H1 (cell line): ENCODE data around the gene MT1X. TPM values are rescaled to one million over a fixed set of nuclear protein-coding genes. Genes with fewer than 3 reads are reported as not detected.

ENCODE experiments used
- CTCF ChIA-PET: fragments of 300-600 bp; sonication (Branson Sonifier 250); formaldehyde crosslinking; loops from one replicate; lab custom pipeline; 2021; ENCODE audit not compliant: partially characterized antibody; lab: Charles Lee
- POLR2A ChIA-PET: fragments of 300-600 bp; sonication (Branson Sonifier 250); formaldehyde crosslinking; loops from one replicate; lab custom pipeline; 2021; ENCODE audit warnings: inconsistent platforms; ENCODE audit not compliant: partially characterized antibody; lab: Charles Lee
- DNase-seq, 2 experiments: peaks; one replicate each; pipeline versions ENCODE4 v3.0.0 to v3.0.0-alpha.2; 2010 to 2022; ENCODE audit warnings: low spot score in 2 of 2, low read depth in 1 of 2, mixed read lengths in 1 of 2
- FAIRE-seq: peaks from 2 replicates; lab custom pipeline; 2011; peaks lifted over from hg19 to GRCh38; lab: Jason Lieb, UNC
- H2AFZ ChIP-seq: 2 replicates; pipeline ENCODE4 v1.8.1; 2012; ENCODE audit warnings: low read length, inconsistent platforms
- H2AK5ac ChIP-seq: 2 replicates; pipeline ENCODE4 v1.6.1; 2013; ENCODE audit warnings: low read depth, low read length
- H2BK120ac ChIP-seq: replicated peaks from 2 replicates; pipeline ENCODE3; 2013; ENCODE audit warnings: low read depth, low read length, inconsistent platforms
- H2BK12ac ChIP-seq: 2 replicates; pipeline ENCODE4 v1.6.1; 2013; ENCODE audit warnings: low read depth, low read length
- H2BK15ac ChIP-seq: 2 replicates; pipeline ENCODE4 v1.6.1; 2013; ENCODE audit warnings: low read length
- H2BK20ac ChIP-seq: 2 replicates; pipeline ENCODE4 v1.6.1; 2013; ENCODE audit warnings: low read length
- H2BK5ac ChIP-seq: 2 replicates; pipeline ENCODE4 v1.6.1; 2013; ENCODE audit warnings: low read depth, low read length
- H3K14ac ChIP-seq: 2 replicates; pipeline ENCODE4 v1.6.1; 2013; ENCODE audit warnings: inconsistent platforms; ENCODE audit not compliant: insufficient read length
- H3K18ac ChIP-seq: 2 replicates; pipeline ENCODE4 v1.6.1; 2013; ENCODE audit warnings: low read length; ENCODE audit errors: extremely low read depth
- H3K23ac ChIP-seq: 2 replicates; pipeline ENCODE4 v1.6.1; 2013; ENCODE audit warnings: inconsistent platforms; ENCODE audit not compliant: insufficient read length
- H3K23me2 ChIP-seq: 2 replicates; pipeline ENCODE4 v1.6.1; 2013; ENCODE audit warnings: low read depth, low read length
- H3K27ac ChIP-seq: 2 replicates; pipeline ENCODE4 v1.6.1; 2011; ENCODE audit warnings: low read depth, low read length, inconsistent platforms
- H3K27me3 ChIP-seq, 4 experiments: replicated peaks in 1 of 4; 1 replicate in 1 of 4; 2 replicates in 3 of 4; pipeline versions ENCODE4 v1.6.1 to v1.8.1; 2011 to 2013; ENCODE audit warnings: low read length in 3 of 4, mild to moderate bottlenecking in 3 of 4, inconsistent platforms in 2 of 4, mixed read lengths in 2 of 4, moderate library complexity in 1 of 4; ENCODE audit not compliant: control insufficient read depth in 3 of 4, insufficient read depth in 3 of 4; ENCODE audit errors: extremely low read depth in 1 of 4
- H3K36me3 ChIP-seq, 4 experiments: 2 replicates each; pipeline versions ENCODE4 v1.6.1 to v1.8.1; 2011 to 2013; ENCODE audit warnings: mild to moderate bottlenecking in 4 of 4, low read length in 3 of 4, moderate library complexity in 2 of 4, control low read depth in 1 of 4, inconsistent platforms in 1 of 4; ENCODE audit not compliant: insufficient read depth in 4 of 4, control insufficient read depth in 2 of 4
- H3K4ac ChIP-seq: replicated peaks from 2 replicates; pipeline ENCODE3; 2013; ENCODE audit warnings: low read length, low read depth, mixed read lengths, inconsistent platforms; ENCODE audit not compliant: insufficient read length
- H3K4me1 ChIP-seq, 4 experiments: replicated peaks in 1 of 4; 1 replicate in 1 of 4; 2 replicates in 3 of 4; pipeline versions ENCODE4 v1.6.1 to v1.8.1; 2011 to 2013; ENCODE audit warnings: low read length in 3 of 4, inconsistent platforms in 2 of 4, mixed read lengths in 1 of 4; ENCODE audit not compliant: insufficient read depth in 4 of 4, control insufficient read depth in 3 of 4
- H3K4me2 ChIP-seq, 2 experiments: 2 replicates each; pipeline versions ENCODE4 v1.6.1 to v1.8.1; 2011 to 2013; ENCODE audit warnings: low read depth in 2 of 2, low read length in 2 of 2, control low read depth in 1 of 2, inconsistent platforms in 1 of 2, mild to moderate bottlenecking in 1 of 2; ENCODE audit not compliant: insufficient read depth in 1 of 2
- H3K4me3 ChIP-seq, 4 experiments: fragments of 200-600, 300-600 bp in 1 of 4; sonication (generic), shearing (Covaris generic), sonication (Bioruptor Twin) in 1 of 4; 2 replicates each; pipeline versions ENCODE4 v1.5.1 to v1.8.1; 2011 to 2016; ENCODE audit warnings: low read length in 4 of 4, low read depth in 3 of 4, control low read depth in 2 of 4, inconsistent platforms in 2 of 4, mild to moderate bottlenecking in 2 of 4, mixed read lengths in 1 of 4, moderate library complexity in 1 of 4; ENCODE audit not compliant: insufficient read depth in 2 of 4; ENCODE audit errors: extremely low read depth in 1 of 4
- H3K56ac ChIP-seq: replicated peaks from 2 replicates; pipeline ENCODE3; 2013; ENCODE audit warnings: low read depth, mild to moderate bottlenecking, mixed read lengths, low read length, inconsistent platforms; ENCODE audit not compliant: insufficient read length
- H3K79me1 ChIP-seq: 2 replicates; pipeline ENCODE4 v1.6.1; 2013; ENCODE audit warnings: low read depth, low read length, control low read depth
- H3K79me2 ChIP-seq, 2 experiments: 2 replicates each; pipeline versions ENCODE4 v1.6.1 to v1.8.1; 2012 to 2013; ENCODE audit warnings: low read length in 2 of 2, mild to moderate bottlenecking in 2 of 2, inconsistent platforms in 1 of 2; ENCODE audit not compliant: insufficient read depth in 2 of 2, control insufficient read depth in 1 of 2
- H3K9ac ChIP-seq, 4 experiments: replicated peaks in 1 of 4; 1 replicate in 1 of 4; 2 replicates in 3 of 4; pipeline versions ENCODE4 v1.6.1 to v1.8.1; 2011 to 2013; ENCODE audit warnings: low read depth in 3 of 4, low read length in 3 of 4, control low read depth in 2 of 4, mild to moderate bottlenecking in 2 of 4, moderate library complexity in 2 of 4, inconsistent platforms in 1 of 4; ENCODE audit errors: extremely low read depth in 1 of 4
- H3K9me3 ChIP-seq, 2 experiments: 2 replicates each; pipeline versions ENCODE4 v1.6.1 to v1.8.1; 2012 to 2013; ENCODE audit warnings: mild to moderate bottlenecking in 2 of 2, moderate library complexity in 2 of 2, control low read depth in 1 of 2, inconsistent platforms in 1 of 2, low read depth in 1 of 2, low read length in 1 of 2, mixed read lengths in 1 of 2; ENCODE audit not compliant: insufficient read depth in 2 of 2
- H4K20me1 ChIP-seq, 2 experiments: replicated peaks in 1 of 2; 2 replicates each; pipeline versions ENCODE3 to v1.8.1; 2011 to 2013; ENCODE audit warnings: inconsistent platforms in 2 of 2, low read length in 2 of 2, mild to moderate bottlenecking in 1 of 2; ENCODE audit not compliant: insufficient read depth in 2 of 2, control insufficient read depth in 1 of 2
- H4K5ac ChIP-seq: 2 replicates; pipeline ENCODE4 v1.6.1; 2013; ENCODE audit warnings: low read length, low read depth, mixed read lengths, inconsistent platforms; ENCODE audit not compliant: insufficient read length
- H4K8ac ChIP-seq: 2 replicates; pipeline ENCODE4 v1.8.0; 2013; ENCODE audit warnings: mild to moderate bottlenecking, moderate library complexity, low read length, inconsistent platforms; ENCODE audit not compliant: insufficient read depth; ENCODE audit errors: extremely low read depth
- H4K91ac ChIP-seq: replicated peaks from 2 replicates; pipeline ENCODE3; 2013; ENCODE audit warnings: low read length, mixed read lengths, inconsistent platforms; ENCODE audit not compliant: insufficient read length
- KDM1A ChIP-seq: fragments of 200-600, 300-600 bp; sonication (generic); IDR thresholded peaks from 2 replicates; pipeline ENCODE4 v1.7.1; 2016; ENCODE audit warnings: mild to moderate bottlenecking, low read length, borderline replicate concordance
- NANOG ChIP-seq: IDR thresholded peaks from 2 replicates; pipeline ENCODE4 v1.6.1; 2011; ENCODE audit warnings: low read length, low read depth, mild to moderate bottlenecking, inconsistent platforms; ENCODE audit not compliant: insufficient read depth, poor library complexity, severe bottlenecking
- PHF8 ChIP-seq: fragments of 200-600 bp; sonication (generic); conservative IDR thresholded peaks from 2 replicates; pipeline ENCODE4 v1.7.1; 2012; ENCODE audit warnings: low read depth, mild to moderate bottlenecking, inconsistent platforms, low read length, moderate library complexity
- RBBP5 ChIP-seq: IDR thresholded peaks from 2 replicates; pipeline ENCODE4 v1.7.1; 2012; ENCODE audit warnings: low read depth, mild to moderate bottlenecking, inconsistent platforms, low read length, moderate library complexity, borderline replicate concordance
- SUZ12 ChIP-seq: fragments of 200-600 bp; sonication (generic); IDR thresholded peaks from 2 replicates; pipeline ENCODE4 v1.6.1; 2012; ENCODE audit warnings: mild to moderate bottlenecking, inconsistent platforms, low read length, moderate library complexity, mixed read lengths
- TCF12 ChIP-seq: IDR thresholded peaks from 2 replicates; pipeline ENCODE4 v1.6.1; 2011; ENCODE audit warnings: low read depth, mild to moderate bottlenecking, low read length
- WGBS, 2 experiments: shearing (Covaris generic) in 1 of 2; methylation state at CpG; one replicate each; pipeline versions ENCODE4 v1.1.6 to v1.1.7; 2013 to 2015; ENCODE audit warnings: low lambda C conversion rate in 2 of 2, mixed read lengths in 2 of 2, inconsistent platforms in 1 of 2, low coverage in 1 of 2, missing lambda C conversion rate in 1 of 2; ENCODE audit not compliant: insufficient replicate concordance in 2 of 2, insufficient coverage in 1 of 2, insufficient read length in 1 of 2; ENCODE audit errors: extremely low coverage in 1 of 2, missing lambda C conversion rate in 1 of 2; 5-methylcytosine and 5-hydroxymethylcytosine counted together
- long read RNA-seq, 2 experiments: library from RNA in 1 of 2; library from capped mRNA in 1 of 2; stranded (forward); transcript quantifications; one replicate each; pipeline ENCODE4 v2.0.0, GENCODE V29; 2021; ENCODE audit warnings: inconsistent platforms in 1 of 2
- polyA minus RNA-seq, 3 experiments: library from RNA; depleted of rRNA, polyadenylated mRNA; stranded (reverse); fragments of >200 nt; gene quantifications; 1 replicate in 2 of 3; 2 replicates in 1 of 3; pipeline ENCODE4 v1.2.3, GENCODE V29; 2011
- polyA plus RNA-seq, 7 experiments: library from polyadenylated mRNA; depleted of rRNA in 3 of 7; stranded (reverse) in 5 of 7; unstranded in 2 of 7; fragments of >200 nt in 5 of 7; fragments of 200-250 nt in 2 of 7; gene quantifications; 1 replicate in 5 of 7; 2 replicates in 1 of 7; 4 replicates in 1 of 7; pipeline versions ENCODE4 v1.2.1 to v1.2.3, GENCODE V29; 2011 to 2013; ENCODE audit warnings: missing spikeins in 2 of 7, mixed read lengths in 2 of 7
- total RNA-seq: library from RNA; stranded (reverse); fragmentation: NEBNext Ultra II Directional; extraction: Animal tissue kit (Norgen Biotek cat#: 25700); gene quantifications from 2 replicates; pipeline ENCODE4 v1.2.1, GENCODE V29; 2021
- TF ChIP-seq, protein P1 (sequence below): IDR thresholded peaks from 2 replicates; pipeline ENCODE4 v1.6.1; 2012; ENCODE audit warnings: inconsistent platforms

The MT1X gene
- 52.4 and 64.5 TPM in 2 replicates for total RNA-seq
- polyA plus RNA-seq (2011; rRNA removed): 1,060 and 1,247 TPM in 2 replicates
- 367 TPM for polyA plus RNA-seq (2011; cell fraction: cytosol; rRNA removed)
- 218 TPM for polyA plus RNA-seq (2011; cell fraction: nucleus; rRNA removed)
- 186 to 295 TPM (median 252 TPM) in 4 replicates for polyA plus RNA-seq (2012, experiment 1 of 2)
- polyA plus RNA-seq (2012, experiment 2 of 2): 207 TPM
- 723 TPM for polyA plus RNA-seq (2013, experiment 1 of 2)
- 732 TPM for polyA plus RNA-seq (2013, experiment 2 of 2)
- polyA minus RNA-seq (2011; rRNA and poly(A)+ RNA removed): 129 and 205 TPM in 2 replicates
- polyA minus RNA-seq (2011; cell fraction: cytosol; rRNA and poly(A)+ RNA removed): 135 TPM
- 83.1 TPM for polyA minus RNA-seq (2011; cell fraction: nucleus; rRNA and poly(A)+ RNA removed)
- long read RNA-seq, experiment 1, transcript MT1X-201 (3 exons, 450 nt): major isoform, 87 of 94 reads
- long read RNA-seq, experiment 1, partial matches to known transcripts: 1 of 94 reads
- long read RNA-seq, experiment 1, other reads (novel, unspliced or antisense): 4 of 94 reads
- long read RNA-seq, experiment 2: 0 reads

DNA sequence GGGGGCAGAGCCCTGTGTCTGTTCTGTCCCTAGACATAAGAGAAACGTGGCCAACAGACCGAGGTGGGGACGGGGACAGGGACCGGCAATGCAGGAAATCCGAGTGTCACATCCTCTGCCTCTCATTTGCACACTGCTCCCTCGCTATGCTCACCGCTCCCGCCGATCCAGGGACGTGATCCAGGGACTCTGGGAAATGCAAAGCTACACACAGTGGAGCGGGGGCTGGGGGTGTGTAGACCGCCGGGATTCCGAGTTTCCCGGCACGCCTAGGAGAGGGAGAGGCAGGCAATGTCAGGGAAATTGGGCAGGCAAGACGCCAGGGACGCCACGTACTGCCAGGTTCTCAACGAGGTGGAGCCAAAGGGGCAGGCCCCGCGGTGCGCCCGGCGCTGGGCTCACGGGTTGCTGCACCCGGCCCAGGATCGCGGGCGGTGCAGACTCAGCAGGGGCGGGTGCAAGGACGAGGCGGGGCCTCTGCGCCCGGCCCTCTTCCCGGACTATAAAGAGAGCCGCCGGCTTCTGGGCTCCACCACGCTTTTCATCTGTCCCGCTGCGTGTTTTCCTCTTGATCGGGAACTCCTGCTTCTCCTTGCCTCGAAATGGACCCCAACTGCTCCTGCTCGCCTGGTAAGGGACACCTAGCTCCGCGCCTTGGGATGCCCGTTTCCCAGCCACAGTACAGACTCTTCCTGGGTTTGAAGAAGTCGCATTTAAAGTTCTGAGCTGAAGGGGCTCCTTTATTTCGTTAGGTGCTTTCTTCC, at the start of gene MT1X:
TSS of gene MT1X (plus strand) at position 532 of the 764 bp plus-strand sequence. CDS start at position 603, 71 bp downstream.
- H3K4me3 ChIP-seq: peak within 1 kb of the TSS; percentile 57 to 77 (median 69)
- CTCF ChIA-PET: interaction anchor here (0.8 to 4.5 kb wide), 6 partner anchors 10 to 52 kb away, joined by 3 to 37 read pairs (median 4); no protein-coding TSS in a partner anchor
- TF ChIP-seq NANOG: no peak
- peak; percentile 37; the same call in 1 of the 2 replicates for TF ChIP-seq SUZ12
- no peak for TF ChIP-seq KDM1A
- TF ChIP-seq, protein P1, sequence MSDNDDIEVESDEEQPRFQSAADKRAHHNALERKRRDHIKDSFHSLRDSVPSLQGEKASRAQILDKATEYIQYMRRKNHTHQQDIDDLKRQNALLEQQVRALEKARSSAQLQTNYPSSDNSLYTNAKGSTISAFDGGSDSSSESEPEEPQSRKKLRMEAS: peak; percentile 46; the same call in 1 of the 2 replicates
- TF ChIP-seq RBBP5: peak; percentile 41; the same call in 1 of the 2 replicates
- TF ChIP-seq TCF12: no peak
- 0 out of 2 replicates have a peak, but pooled peaks have one; percentile 14 for TF ChIP-seq PHF8

More for the DNA sequence above, at the start of gene MT1X:
- H3K27ac ChIP-seq: no peak within 1 kb of the TSS
- peaks cover 10% of the 10 kb centered on the region for H3K23me2 ChIP-seq
- peak within 1 kb of the TSS; percentile 99 for H2BK15ac ChIP-seq
- peak within 1 kb of the TSS; percentile 75; the same call in 1 of the 2 replicates for H2BK12ac ChIP-seq
- peak within 1 kb of the TSS; percentile 47 for H2BK120ac ChIP-seq
- FAIRE-seq (no peak), DNase-seq (peak in 1 of 2 experiments; percentile 76)
- peak within 1 kb of the TSS; percentile 47 for H4K5ac ChIP-seq
- no peaks in the 10 kb centered on the region; the same call in 1 of the 2 replicates for H3K79me1 ChIP-seq
- peak within 1 kb of the TSS; percentile 97 to 100 for H3K4me2 ChIP-seq
- H4K20me1 ChIP-seq: peaks cover 0 to 1% of the 10 kb centered on the region in 2 experiments
- no peak within 1 kb of the TSS for H4K8ac ChIP-seq
- peaks cover 0 to 41% (median 24%) of the 10 kb centered on the region in 4 experiments; a peak in 5 of 7 replicates for H3K27me3 ChIP-seq
- H3K9ac ChIP-seq: peak within 1 kb of the TSS in 2 of 4 experiments; percentile 24 to 79; a peak in 4 of 7 replicates
- peak within 1 kb of the TSS; percentile 67; the same call in 1 of the 2 replicates for H2BK5ac ChIP-seq
- H3K56ac ChIP-seq: no peak within 1 kb of the TSS
- H3K18ac ChIP-seq: peak within 1 kb of the TSS; percentile 84
- no peak within 1 kb of the TSS for H3K14ac ChIP-seq
- H3K4ac ChIP-seq: peak within 1 kb of the TSS; percentile 53
- peaks cover 0 to 3% (median 0%) of the 10 kb centered on the region in 4 experiments; a peak in 1 of 8 replicates for H3K36me3 ChIP-seq
- H3K79me2 ChIP-seq: no peaks in the 10 kb centered on the region
- H4K91ac ChIP-seq: peak within 1 kb of the TSS; percentile 79
- H2BK20ac ChIP-seq: peak within 1 kb of the TSS; percentile 24; the same call in 1 of the 2 replicates
- no peaks in the 10 kb centered on the region for H3K9me3 ChIP-seq
- POLR2A ChIA-PET: interaction anchor here (0.9 to 12.9 kb wide), 11 partner anchors 10 to 74 kb away, joined by 3 to 205 read pairs (median 6); partner anchors contain the start of genes MT1E, MT1G, MT1H and MT2A
- H2AK5ac ChIP-seq: peak within 1 kb of the TSS; percentile 18; the same call in 1 of the 2 replicates
- no peak within 1 kb of the TSS for H3K23ac ChIP-seq
- H2AFZ ChIP-seq: peak within 1 kb of the TSS; percentile 98
- 3% methylated on average over 49 of the region's 49 CpGs; no CpG with 5 or more reads in 1 of the 2 experiments for WGBS, 2 experiments
- H3K4me1 ChIP-seq: peaks cover 0 to 19% (median 8%) of the 10 kb centered on the region in 4 experiments; a peak in 6 of 7 replicates
